Ovary (tissue), 3 donors: Measurements from ENCODE around the gene SLC6A6.

Experiments
- POLR2A ChIP-seq: fragments of 450-650 bp; IDR thresholded peaks from one replicate; pipeline ENCODE4 v1.6.1; 2017; ENCODE audit warnings: antibody characterized with exemption, mild to moderate bottlenecking, moderate library complexity
- TF ChIP-seq, protein P1 (sequence below), 3 donors: fragments of 450-650 bp in 2 of 3; fragments of 200-600 bp in 1 of 3; IDR thresholded peaks; one replicate each; pipeline versions ENCODE4 v1.5.1 to v1.8.0; 2016 to 2022; ENCODE audit warnings: antibody characterized with exemption in 3 of 3, mild to moderate bottlenecking in 1 of 3
- donor health status: DM: no; HTN: no; CAD: no.

DNA sequence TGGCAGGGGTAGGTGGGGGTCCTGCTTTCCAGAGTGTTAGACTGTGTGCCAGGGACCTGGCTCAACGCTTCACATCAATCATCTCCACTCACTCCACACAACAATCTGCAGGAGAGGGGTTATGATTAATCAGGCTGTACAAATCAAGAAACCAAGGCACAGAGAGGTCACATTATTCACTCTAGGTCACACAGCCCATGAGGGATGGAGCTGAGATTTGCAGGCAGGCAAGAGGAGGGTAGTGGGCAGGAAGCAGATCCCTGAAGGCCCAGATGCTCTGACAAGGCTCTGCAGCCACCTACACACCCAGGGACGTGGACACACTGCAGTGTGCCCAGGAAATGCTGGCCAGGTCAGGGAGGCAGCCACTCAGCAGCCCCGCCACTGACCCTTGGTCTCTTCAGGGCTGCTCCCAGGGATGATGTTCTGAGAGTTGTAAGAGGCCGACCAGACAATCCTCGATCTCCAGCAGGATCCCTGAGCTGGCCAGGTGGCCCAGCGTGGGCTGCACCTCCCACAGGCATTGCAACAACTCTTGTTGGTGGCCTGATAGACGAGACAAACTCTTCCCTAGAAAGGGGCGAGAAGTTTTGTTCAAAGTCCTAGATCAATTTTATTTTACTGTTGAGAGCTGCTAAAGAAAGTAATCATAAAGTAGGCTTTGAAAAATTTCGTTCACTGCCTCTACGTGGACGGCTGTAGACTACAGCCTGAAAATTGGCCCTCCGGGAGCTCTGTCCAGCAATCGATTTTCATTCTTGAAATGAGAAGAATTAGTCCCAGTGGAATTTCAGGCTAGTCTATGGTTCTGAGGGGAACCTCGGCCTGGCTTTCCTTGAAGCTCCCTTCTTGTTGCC, 4.2 kb upstream of the SLC6A6 start:
- TF ChIP-seq, protein P1, sequence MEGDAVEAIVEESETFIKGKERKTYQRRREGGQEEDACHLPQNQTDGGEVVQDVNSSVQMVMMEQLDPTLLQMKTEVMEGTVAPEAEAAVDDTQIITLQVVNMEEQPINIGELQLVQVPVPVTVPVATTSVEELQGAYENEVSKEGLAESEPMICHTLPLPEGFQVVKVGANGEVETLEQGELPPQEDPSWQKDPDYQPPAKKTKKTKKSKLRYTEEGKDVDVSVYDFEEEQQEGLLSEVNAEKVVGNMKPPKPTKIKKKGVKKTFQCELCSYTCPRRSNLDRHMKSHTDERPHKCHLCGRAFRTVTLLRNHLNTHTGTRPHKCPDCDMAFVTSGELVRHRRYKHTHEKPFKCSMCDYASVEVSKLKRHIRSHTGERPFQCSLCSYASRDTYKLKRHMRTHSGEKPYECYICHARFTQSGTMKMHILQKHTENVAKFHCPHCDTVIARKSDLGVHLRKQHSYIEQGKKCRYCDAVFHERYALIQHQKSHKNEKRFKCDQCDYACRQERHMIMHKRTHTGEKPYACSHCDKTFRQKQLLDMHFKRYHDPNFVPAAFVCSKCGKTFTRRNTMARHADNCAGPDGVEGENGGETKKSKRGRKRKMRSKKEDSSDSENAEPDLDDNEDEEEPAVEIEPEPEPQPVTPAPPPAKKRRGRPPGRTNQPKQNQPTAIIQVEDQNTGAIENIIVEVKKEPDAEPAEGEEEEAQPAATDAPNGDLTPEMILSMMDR (IDR thresholded peaks at IDR 0.05) = no peak
- TF ChIP-seq POLR2A = no peak
